HG03469 (cell line): ENCODE measurements around the gene PNCK.
"Not testable (repeated sequence)": the region's sequence is repeated elsewhere in the genome, so short reads cannot be mapped to it uniquely, and the experiment has no call there.

Experiments used
- ATAC-seq: cut with Tn5 transposase; IDR thresholded peaks from one replicate; pipeline ENCODE4 v1.9.1; 2021; ENCODE audit warnings: mild to moderate bottlenecking, moderate library complexity, moderate number of reproducible peaks; ENCODE audit not compliant: unreplicated experiment

PNCK gene

DNA sequence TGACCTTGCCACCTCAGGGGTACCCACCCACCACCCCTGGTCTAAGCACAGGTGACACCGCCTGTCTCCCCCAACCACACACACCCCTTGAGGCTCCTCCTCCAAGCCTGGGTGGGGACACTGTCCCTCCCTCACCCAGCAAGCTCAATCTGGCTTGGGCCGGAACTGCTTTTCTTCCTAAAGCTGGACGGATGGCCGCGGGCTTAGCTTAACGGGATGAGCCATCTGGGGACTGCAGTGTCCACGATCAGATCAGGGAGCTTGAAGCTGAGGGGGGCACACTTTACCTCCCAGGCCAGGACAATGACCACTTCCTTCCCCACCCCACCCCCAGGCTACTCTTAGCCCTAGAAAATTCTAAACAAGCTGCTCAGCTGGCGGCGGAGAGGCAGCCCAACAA is 13.1 kb upstream of the PNCK start:
- no peak for ATAC-seq

DNA sequence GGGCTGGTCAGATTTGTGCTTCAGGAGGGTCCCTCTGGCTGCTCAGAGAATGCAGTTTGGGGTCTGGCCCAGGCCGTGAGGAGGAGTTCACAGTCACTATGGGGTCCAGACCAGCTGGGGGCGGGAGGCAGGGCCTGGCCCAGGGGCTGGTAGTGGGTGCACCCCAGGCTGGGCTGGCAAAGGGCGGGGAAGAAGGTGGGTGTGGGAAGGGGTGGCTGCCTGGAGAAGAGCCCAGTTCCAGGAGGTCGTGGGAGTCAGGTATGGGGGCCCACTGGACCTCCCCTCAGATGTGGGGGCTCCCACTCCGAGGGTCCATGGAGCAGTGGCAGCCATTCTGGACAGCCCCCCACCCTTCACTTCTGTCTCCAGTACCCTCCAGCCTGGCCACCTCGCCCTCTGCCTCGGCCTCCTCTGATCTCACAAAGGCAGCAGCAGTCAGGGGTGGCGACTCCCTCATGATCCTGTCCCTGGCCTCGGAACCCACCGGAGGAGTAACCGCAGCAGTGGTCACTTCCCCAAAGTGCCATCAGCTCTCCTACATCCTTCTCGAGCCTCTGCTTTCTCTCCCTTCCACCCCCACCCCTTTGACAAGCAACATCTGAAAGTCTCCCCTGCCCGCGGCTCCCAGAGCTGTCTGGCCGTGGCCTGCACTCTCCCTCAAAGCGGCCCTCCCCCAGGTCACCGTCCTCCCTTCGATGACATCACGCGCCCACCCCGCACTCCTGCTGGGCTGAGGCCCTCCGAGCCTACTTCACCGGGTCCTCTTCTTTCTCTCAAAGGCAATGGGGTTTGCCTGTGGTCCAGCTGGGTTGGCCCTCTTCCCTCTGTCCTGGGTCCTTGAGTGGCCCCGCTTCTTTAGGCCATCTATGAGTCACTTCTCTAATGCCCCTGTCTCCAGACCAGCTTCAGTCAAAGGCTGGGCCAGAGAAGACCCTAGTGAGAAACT is 12.4 kb upstream of the PNCK start:
- ATAC-seq: no peak

DNA sequence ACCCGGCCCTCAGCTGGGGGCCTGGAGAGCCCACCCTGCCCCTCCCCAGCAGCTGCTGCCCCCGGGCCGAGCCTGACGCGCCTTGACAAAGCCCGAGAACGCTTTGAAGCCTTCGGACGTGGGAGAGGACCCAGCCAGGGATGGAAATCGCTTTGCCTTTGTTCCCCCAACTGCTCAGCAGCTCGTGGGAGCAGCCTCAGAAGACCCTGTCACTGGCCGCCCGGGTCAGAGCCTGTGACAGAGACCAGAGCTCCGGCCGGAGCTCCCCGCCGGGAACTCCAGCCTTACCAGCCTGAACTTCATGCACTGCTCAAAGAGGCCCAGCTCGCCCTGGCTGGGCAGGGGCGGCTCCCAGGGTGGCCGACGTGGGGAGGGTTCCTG is 11.5 kb upstream of the PNCK start:
- ATAC-seq: no peak

DNA sequence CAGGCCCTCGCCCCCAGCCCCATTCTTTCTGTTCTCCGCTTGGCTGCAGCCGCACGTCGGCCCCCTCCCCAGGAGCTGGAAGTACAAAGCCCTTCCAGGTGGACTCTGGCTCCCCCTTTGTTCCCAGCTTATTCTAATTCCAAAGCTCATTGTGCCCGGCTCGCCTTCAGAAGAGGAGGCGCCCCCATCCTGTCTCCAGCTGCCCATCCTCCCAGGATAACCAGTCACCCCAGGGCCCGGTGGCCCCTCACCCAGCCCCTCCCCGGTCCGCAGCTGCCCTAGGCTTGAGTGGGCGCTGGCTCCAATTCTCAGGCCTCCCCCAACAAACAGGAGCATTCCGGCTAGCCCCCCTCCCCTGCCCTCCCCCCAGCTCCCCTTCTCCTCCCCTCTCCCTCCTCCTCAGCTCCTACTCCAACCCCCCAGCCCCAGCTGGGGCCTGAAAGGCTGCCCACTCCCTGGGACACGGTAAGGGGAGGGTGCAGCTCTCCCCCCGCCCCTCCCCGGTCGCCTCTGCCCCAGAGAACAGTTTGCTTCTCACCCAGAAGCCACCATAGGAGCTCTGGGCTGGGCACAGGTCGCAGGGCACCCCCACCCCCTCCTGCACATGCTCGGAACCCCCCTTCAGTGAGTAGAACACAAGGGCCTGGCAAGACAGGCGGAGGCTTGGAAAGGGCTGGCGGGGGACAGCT is 11.0 kb upstream of the PNCK start:
- no peak for ATAC-seq

DNA sequence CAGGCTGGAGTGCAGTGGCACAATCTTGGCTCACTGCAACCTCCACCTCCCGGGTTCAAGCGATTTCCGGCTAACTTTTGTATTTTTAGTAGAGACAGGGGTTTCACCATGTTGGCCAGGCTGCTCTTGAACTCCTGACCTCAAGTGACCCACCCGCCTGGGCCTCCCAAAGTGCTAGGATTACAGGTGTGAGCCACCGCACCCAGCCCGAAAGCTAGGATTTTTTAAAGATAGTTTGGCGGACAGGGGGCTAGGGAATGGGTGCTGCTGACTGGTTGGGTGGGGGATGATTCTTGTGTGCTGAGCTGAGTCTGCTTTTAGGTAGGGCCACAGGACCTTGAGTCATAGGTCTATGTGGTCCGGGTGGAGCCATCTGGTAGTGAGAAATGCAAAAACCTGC is 9.9 kb upstream of the PNCK start:
- not testable (repeated sequence) for ATAC-seq

DNA sequence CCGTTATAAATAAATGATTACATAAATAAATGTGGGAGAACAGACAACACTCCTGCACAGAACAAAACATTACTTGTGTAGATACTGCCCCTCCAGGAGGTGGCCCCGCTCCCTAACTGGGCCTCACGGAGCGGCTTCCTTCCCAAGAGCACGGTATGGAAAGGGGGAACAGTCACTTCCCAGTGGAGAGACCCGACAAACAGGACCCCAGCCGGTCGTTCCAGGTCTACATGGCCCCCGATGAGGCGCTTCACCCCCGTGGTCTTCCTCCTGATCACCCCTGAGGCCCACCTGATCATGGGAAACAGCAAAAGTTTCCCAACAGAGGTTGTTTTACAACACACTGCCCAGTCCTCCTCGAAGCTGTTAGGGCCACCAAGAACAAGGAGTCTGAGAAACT is 7.6 kb upstream of the PNCK start:
- ATAC-seq: no peak

DNA sequence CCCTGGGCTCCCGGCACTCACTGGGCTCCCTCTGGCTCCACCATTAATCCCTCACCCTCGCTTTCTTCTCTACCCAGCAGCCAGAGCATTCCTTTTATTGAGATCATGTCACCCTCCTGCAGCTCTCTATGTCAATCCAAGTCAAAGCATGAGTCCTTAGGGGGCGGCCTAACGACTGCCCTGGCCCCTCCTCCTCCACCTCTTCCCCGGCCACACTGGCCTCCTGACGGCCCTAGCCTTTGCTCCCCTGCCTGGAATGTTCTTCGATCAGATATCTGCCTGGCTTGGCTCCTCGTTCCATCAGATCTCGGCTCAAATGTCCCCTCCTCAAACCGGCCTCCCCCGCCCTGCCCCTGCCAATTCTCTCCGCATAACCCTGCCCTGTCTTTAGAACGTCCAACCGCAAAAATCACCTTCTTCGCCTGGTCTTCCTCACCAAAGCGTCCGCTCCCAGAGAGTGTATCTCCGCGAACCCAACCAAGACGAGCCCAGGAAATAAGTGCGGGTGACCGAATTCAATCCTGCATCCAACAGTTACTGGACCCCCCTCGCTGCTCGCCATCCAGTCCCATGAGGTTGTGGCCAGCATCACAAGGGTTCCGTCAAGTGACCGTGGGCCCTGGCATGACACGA is 722 bp upstream of the PNCK start:
- ATAC-seq: no peak

DNA sequence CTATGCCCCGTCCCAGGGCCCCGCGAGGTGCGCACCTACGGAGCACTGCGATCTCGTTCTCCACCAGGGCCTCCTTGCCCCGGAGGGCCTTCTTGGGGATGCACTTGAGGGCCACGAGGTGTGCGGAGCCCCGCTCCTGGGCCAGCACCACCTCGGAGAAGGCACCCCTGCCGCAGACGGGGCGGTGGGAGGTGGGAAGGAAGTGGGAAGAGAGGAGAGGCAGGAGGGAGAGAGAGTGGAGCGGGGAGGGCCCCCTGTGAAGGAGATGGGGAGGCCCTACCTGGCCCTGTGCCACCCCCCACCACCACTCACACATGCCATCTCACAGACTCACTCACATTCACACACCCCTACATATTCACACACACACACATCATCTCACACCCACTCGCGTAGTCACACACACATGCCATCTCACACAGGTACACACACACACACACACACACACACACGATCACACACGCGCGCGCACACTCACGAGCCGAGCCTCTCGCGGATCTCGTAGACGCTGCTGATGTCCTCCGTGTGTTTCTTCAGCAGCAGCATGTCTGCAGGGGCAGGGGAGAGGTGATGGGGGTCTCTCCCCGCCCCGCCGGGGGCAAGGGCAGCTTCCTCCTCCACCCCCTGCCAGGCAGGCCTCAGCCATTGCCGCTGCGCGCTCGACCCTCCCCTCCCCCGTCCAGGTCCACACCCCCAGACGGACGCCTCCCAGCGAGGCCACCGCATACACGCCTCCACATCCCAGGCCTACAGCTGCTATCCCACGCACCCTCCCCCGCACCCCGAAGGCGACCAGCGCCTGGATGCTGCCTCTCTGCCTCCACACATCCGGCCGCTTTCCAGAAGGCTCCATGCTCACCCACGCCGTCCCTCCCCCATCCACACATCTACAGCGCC is 834 bp downstream of the PNCK start:
- no peak for ATAC-seq

DNA sequence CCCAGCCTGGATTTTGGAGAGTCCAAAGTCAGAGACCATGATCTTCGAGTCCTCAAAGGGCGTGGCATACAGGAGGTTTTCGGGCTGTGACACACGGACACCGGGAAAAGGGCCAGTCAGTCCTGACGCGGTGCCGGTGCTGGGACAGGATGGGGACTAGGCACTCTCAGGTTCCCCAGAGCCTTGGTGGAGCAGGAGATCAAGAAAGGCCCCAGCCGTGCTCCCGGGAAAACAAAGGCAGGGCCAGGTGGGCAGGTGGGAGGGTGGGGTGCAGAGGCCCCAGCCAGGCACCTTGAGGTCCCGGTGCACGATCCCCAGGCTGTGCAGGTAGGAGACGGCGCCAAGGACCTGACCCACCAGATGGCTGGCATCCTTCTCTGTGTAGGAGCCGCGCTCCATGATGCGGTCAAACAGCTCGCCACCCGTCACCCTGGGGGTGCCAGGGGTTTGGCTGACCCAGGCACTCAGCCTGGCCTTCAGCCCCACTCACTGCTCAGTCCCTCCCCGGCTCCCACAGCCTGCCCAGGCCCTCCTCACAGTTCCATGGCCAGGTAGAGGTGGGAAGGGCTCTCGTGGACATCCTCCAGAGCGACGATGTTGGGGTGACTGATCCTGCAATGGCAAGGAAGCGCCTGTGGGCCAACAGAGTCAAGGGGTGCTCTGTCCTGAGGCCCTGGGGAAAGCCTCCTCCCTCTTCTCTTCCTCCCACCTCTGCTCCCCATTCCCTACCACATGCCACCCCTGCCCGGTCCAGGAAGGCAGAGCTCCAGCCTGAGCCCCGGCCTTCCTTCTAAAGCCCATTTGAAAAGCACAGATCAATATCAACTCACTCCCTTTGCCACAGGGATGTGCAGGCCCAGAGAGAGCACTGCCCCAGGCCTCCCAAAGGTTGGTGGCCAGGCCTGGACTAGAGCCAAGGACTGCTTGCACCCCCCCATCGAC is 1.8 kb downstream of the PNCK start:
- no peak for ATAC-seq

DNA sequence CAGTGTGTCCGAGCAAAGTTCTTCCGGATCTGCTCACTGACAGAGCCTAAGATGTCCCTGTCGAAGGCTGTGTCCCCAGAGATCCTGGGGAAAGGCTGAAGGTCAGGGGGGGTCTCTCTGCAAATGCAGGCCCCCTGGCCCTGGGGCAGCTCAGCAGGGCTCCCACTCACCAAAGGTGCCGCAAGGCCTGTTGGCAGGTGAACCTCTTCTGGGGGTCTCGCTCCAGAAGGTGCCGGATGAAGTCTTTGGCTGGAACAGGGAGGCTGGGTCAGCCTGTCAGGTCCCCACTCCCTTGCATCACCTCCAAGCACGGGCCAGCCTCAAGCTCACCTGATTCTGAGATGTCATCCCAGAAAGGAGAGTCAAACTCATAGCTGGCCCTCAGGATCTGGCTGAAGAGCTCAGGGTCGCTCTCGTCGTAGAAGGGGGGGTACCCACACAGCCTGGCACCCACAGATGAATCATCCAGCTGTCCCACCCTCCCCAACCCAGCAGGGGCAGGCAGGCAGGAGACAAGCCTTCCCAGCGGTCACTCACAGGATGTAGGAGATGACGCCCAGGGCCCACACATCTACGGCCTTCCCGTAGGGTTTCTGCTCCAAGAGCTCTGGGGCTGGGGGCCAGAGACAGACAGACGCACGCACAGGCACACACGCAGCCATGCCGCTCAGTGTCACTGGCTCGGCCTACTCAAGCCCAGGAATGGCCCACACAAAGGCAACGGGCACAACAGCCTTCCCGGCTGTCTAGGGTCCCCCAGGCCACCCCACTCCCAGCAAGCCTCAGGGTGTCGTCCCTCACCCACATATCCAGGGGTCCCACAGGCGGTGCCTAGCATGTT is 2.6 kb downstream of the PNCK start:
- no peak for ATAC-seq

DNA sequence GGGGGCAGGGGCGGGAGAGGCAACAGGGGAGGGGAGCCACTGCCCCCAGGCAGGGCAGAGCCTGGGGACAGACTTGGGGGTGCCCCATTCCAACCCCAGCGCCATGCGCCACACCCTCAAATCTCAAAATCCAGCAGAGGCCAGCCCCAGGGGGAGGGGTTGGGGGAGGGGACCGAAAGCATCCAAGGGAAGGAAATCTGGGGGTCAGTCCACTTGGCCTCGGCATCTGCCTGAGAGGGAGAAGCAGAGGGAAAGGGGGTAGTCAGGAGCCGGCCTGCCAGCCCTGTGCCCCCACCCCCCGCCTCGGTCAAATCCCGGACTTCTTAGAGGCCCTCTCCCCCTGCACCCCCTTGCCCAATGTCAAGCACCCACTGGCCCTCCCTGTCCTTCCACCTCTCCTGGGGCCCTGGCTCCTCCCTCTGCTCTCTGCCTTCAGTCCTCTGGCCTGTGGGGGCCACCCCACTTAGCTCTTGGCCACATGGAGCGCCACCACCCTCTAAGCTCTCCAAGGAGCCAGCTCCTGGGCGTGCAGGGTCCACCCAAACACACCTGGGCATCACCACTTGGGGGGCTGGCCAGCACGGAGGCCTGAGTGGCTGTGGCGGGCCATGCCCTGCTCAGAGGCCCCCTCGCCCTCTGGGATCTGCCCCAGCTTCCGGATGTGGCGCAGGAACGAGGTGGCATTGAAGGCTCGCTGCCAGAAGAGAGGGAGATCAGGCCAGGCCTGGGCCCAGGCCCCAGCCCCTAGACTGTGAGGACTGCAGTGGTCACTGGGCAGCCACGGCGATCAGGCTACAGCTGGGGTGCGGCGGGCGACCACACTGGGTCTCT is 3.5 kb downstream of the PNCK start:
- ATAC-seq: no peak

DNA sequence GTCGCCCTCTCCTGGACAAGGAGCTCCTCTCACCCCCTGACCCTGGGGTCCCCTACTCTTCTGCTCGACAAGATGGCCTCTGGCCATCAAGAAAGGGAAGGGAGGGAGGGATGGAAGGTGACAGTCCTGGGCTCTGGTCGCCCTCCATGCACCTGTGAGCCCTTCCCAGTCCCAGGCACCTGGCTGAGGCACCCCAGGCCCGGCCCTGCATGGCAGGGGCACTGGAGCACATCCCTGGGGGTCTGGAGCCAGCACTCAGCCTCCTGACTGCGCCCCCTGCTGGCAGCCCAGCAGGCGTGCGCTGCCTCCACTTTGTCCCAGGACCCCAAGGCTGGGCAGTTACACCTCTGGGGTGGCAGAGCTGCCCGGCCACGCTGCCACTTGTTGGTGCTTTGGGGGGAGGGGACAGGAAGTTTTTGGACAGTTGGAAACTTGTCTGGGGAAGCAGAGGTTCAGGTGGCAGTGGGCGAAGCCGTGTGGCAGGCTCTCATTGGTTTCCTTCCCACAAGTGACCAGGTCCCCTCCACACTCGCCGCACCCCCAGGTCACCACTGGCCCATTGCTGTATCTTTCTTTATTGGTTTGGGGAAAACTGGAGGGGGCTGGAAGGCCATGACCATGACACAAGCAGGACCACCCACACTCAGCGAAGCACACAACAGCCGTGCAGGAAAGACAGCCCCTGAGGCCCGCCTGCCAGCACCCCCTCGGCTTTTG is 4.3 kb downstream of the PNCK start:
- ATAC-seq: no peak

DNA sequence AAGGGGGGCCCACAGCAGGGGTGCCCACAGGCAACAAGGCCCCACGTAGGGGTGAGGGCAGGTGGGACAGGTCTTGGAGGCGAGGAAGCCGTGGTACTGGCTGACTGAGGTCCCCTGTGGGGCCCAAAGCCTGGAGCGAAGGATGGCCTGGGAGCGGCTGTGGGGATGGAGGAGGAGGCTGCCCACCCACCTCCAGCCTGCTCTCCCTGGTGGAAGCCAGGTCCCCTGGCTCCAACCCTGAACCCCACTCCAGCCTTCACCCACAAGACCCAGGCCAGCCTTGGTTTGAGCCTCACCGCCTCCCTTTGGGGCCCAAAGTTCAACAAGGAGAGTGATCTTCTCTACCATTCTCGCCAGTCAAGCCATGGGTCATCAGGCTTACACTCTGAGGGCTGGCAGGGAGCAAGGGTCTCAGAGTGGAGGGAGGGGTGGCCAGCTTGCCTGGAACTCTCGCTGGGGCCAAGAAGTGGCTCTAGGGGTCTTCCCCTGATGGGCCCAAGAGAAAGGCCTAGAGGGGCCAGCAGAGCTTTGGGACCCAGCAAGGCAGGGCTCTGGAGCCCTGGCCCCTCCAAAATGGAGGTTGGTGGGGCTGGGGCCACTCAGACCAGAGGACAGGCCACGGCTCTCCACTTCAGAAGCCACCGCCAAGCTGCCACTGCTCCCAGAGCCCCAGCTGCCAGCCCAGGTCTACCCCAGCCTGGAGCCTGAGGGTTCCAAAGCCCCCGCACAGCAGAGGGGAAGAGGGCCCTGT is 5.0 kb downstream of the PNCK start:
- ATAC-seq: no peak

DNA sequence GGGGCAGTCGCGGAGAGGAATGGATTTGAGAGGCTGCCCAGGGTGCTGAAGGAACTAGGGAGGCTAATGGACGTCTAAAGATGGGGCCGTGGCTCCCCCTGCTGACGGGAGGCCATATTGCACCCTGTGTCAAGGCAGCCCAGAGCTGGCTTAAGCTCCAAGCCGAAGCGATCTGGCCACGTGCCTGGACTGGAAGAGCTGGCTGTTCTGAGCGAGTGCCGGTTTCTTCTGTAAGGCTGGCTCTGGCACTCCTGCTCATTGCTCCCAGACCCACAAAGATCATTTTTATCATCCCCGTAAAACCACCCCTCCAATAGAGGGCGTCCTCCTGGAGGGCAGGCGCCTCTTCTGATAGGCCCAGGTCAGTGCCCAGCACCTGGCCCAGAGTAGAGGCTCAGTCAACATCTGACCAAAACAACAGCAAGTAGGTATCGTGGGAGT is 5.6 kb downstream of the PNCK start:
- ATAC-seq: no peak

DNA sequence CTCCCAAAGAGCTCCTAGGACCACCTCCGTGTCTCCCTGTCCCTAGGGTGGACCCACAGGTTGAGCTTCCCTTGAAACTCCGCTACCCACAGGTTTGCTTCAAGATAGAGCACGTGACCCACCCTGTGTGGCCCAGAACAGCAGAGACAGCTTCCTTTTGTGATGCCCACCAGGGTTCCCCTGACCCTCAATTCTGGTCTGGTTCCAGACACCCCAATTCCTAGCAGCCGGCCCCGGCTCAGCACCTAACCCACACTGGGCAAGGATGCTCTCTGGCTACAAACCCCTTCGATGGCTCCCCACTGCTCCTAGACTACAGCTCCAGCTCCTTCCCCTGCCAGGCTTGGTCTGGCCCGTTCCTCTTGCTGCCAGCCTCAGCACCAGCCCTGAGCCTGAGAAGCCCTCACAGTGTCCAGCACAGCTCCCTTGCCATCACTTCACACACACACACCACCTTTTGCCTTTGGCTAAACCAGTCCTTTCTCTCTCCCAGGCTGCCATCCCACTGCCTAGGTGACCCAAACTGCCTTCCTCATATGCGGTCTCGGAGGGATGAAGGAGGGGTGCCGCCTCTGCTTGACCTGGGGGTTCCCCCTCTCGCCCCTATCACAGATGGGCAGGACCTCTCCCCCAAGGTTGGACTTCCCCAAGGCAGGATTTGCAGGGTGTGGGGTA is 6.2 kb downstream of the PNCK start:
- no peak for ATAC-seq

DNA sequence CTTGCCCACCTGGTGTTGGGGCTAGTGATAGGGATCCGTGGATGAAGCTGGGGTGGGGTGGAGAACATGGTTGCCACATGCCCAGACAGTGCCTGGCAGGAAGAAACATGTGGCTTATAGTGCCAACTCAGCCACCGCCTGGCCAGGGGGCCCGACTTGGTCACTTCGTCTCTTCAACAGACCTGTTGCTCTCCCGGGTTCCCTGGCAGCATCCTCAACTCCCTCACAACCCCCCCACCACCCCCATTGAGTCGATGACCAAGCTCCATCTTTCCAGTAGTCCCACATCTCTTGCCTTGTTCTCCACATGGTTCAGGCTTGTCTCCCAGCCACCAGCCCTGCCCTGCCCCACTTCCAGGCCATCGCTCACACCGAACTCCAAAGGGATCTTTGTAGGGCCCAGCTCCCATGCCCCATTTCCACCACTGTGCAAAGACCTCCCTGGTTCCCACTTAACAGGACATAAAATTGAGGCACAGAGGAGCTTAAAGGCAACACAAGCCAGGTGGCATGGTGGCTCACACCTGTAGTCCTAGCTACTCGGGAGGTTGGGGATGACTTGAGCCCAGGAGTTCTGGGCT is 7.8 kb downstream of the PNCK start:
- no peak for ATAC-seq
